Right atrium auricular region (tissue), 2 donors: ENCODE measurements around the gene TNK1. TPM values are rescaled to one million over a fixed set of nuclear protein-coding genes. Genes with fewer than 3 reads are reported as not detected.
A peak's percentile ranks its signal among the peaks of the same experiment; 100 is the strongest.

ENCODE experiments used
- DNase-seq: peaks from one replicate; pipeline ENCODE4 v3.0.0-alpha.2; 2019; ENCODE audit warnings: low spot score
- H3K27ac ChIP-seq, 2 donors: fragments of 200-600 bp; sonication (generic); 1 replicate in 1 of 2; 2 replicates in 1 of 2; pipeline ENCODE4 v1.5.1; 2016 to 2019
- H3K27me3 ChIP-seq, 2 donors: fragments of 200-600 bp; sonication (generic); one replicate each; pipeline versions ENCODE4 v1.5.1 to v1.6.0; 2017 to 2019
- H3K36me3 ChIP-seq: fragments of 200-600 bp; sonication (generic); one replicate; pipeline ENCODE4 v1.5.1; 2016
- H3K4me1 ChIP-seq, 2 donors: fragments of 200-600 bp; sonication (generic); one replicate each; pipeline versions ENCODE4 v1.5.1 to v1.6.0; 2017 to 2019
- H3K4me3 ChIP-seq, 2 donors: fragments of 200-600 bp; sonication (generic); 1 replicate in 1 of 2; 2 replicates in 1 of 2; pipeline ENCODE4 v1.5.1; 2017 to 2019; ENCODE audit warnings: mild to moderate bottlenecking in 1 of 2, moderate library complexity in 1 of 2
- H3K9me3 ChIP-seq, 2 donors: fragments of 200-600 bp; sonication (generic); one replicate each; pipeline ENCODE4 v1.5.1; 2019
- CTCF ChIP-seq, 2 donors: fragments of 200-600 bp; sonication (generic); IDR thresholded peaks; one replicate each; pipeline ENCODE4 v1.5.1; 2019; ENCODE audit warnings: antibody characterized with exemption in 2 of 2
- total RNA-seq, 2 donors: library from RNA; depleted of rRNA; stranded (reverse); fragments of >200 nt; gene quantifications; one replicate each; pipeline ENCODE4 v1.1.0, GENCODE V29; 2016

Gene TNK1
- total RNA-seq, 2 donors from 2014 or later, result 4.1 to 4.8 TPM

- H3K4me1 ChIP-seq, result peaks cover 0 to 53% of the 10 kb centered on the region in 2 donors
- no peak within 1 kb of the TSS for H3K4me3 ChIP-seq
Measured at GRCh38 chr17:7355053-7355452, 25.8 kb upstream of the TNK1 start, which contains the start of gene TMEM95. Gene TMEM95, plus strand, starts transcription at chr17:7355156. Its CDS starts 49 bp downstream, at chr17:7355205.

GRCh38 chr17:7355573-7355972, 25.3 kb upstream of the TNK1 start:
- Histone ChIP-seq H3K27me3 (no peaks in the 10 kb centered on the region), H3K27ac (no peak overlapping the region), H3K4me1 (peaks cover 0 to 48% of the 10 kb centered on the region in 2 donors), H3K36me3 (no peaks in the 10 kb centered on the region), H3K4me3 (no peak overlapping the region), H3K9me3 (no peaks in the 10 kb centered on the region)
- TF ChIP-seq CTCF (IDR thresholded peaks at IDR 0.05), result no peak
- no peak for DNase-seq

More at GRCh38 chr17:7355053-7355452, 25.8 kb upstream of the TNK1 start, which contains the start of gene TMEM95:
- H3K27ac ChIP-seq, result peak within 1 kb of the TSS in 1 of 2 donors; percentile 18
- DNase-seq, result no peak
- TF ChIP-seq CTCF (IDR thresholded peaks at IDR 0.05), result no peak
- H3K27me3 ChIP-seq, result no peaks in the 10 kb centered on the region
- no peaks in the 10 kb centered on the region for H3K36me3 ChIP-seq
- H3K9me3 ChIP-seq, result no peaks in the 10 kb centered on the region

GRCh38 chr17:7356072-7356549, 24.8 kb upstream of the TNK1 start:
- Histone ChIP-seq H3K36me3 (no peaks in the 10 kb centered on the region), H3K4me3 (peak overlapping the region in 1 of 2 donors; percentile 11), H3K27ac (peak overlapping the region in 1 of 2 donors; percentile 19), H3K27me3 (no peaks in the 10 kb centered on the region), H3K9me3 (no peaks in the 10 kb centered on the region), H3K4me1 (peaks cover 0 to 42% of the 10 kb centered on the region in 2 donors)
- TF ChIP-seq CTCF (IDR thresholded peaks at IDR 0.05), result peak; percentile 78 to 88
- peak; percentile 78 for DNase-seq

- no peaks in the 10 kb centered on the region for H3K36me3 ChIP-seq
- H3K9me3 ChIP-seq, result no peaks in the 10 kb centered on the region
- H3K27me3 ChIP-seq, result no peaks in the 10 kb centered on the region
- H3K4me3 ChIP-seq, result no peak overlapping the region
- no peak for TF ChIP-seq CTCF (IDR thresholded peaks at IDR 0.05)
- peaks cover 0 to 42% of the 10 kb centered on the region in 2 donors for H3K4me1 ChIP-seq
- DNase-seq, result no peak
- H3K27ac ChIP-seq, result peak overlapping the region in 1 of 2 donors; percentile 19
Measured at GRCh38 chr17:7356756-7357155, 24.1 kb upstream of the TNK1 start.

- TF ChIP-seq CTCF (IDR thresholded peaks at IDR 0.05), result no peak
- H3K4me1 ChIP-seq, result peaks cover 0 to 40% of the 10 kb centered on the region in 2 donors
- no peaks in the 10 kb centered on the region for H3K9me3 ChIP-seq
- H3K27ac ChIP-seq, result no peak overlapping the region
- H3K4me3 ChIP-seq, result no peak overlapping the region
- DNase-seq, result no peak
- no peaks in the 10 kb centered on the region for H3K36me3 ChIP-seq
- H3K27me3 ChIP-seq, result no peaks in the 10 kb centered on the region
Measured at GRCh38 chr17:7357381-7357780, 23.5 kb upstream of the TNK1 start.

- no peak overlapping the region for H3K27ac ChIP-seq
- no peak for TF ChIP-seq CTCF (IDR thresholded peaks at IDR 0.05)
- no peak overlapping the region for H3K4me3 ChIP-seq
- H3K4me1 ChIP-seq, result no peaks in the 10 kb centered on the region
- H3K9me3 ChIP-seq, result no peaks in the 10 kb centered on the region
- no peaks in the 10 kb centered on the region for H3K27me3 ChIP-seq
- no peak for DNase-seq
- H3K36me3 ChIP-seq, result no peaks in the 10 kb centered on the region
Measured at GRCh38 chr17:7361906-7362305, 19.0 kb upstream of the TNK1 start.
